Progenitor cell of endocrine pancreas (in vitro differentiated cells): ENCODE measurements around the gene PRKAB2. TPM values are rescaled to one million over a fixed set of nuclear protein-coding genes. Genes with fewer than 3 reads are reported as not detected.

Experiments used
- DNase-seq: peaks from one replicate; pipeline ENCODE4 v3.0.0; 2021; ENCODE audit warnings: low spot score; ENCODE audit not compliant: unreplicated experiment
- H3K27ac Mint-ChIP-seq: 2 replicates; pipeline ENCODE4 v1.8.0; 2021; ENCODE audit warnings: mild to moderate bottlenecking, moderate library complexity, mixed read lengths
- H3K27me3 Mint-ChIP-seq: 2 replicates; pipeline ENCODE4 v1.8.0; 2021; ENCODE audit warnings: mixed read lengths
- H3K36me3 Mint-ChIP-seq: 2 replicates; pipeline ENCODE4 v1.8.0; 2022; ENCODE audit warnings: mixed read lengths; ENCODE audit not compliant: insufficient read depth
- H3K4me1 Mint-ChIP-seq: 2 replicates; pipeline ENCODE4 v1.8.0; 2021; ENCODE audit warnings: low read depth, mixed read lengths
- H3K4me3 Mint-ChIP-seq: 2 replicates; pipeline ENCODE4 v1.8.0; 2021; ENCODE audit warnings: low read depth, mild to moderate bottlenecking, moderate library complexity, mixed read lengths
- H3K9me3 Mint-ChIP-seq: 2 replicates; pipeline ENCODE4 v1.8.0; 2021; ENCODE audit warnings: low read depth, mixed read lengths
- total RNA-seq: library from RNA; stranded (reverse); gene quantifications from 2 replicates; pipeline ENCODE4 v1.2.1, GENCODE V29; 2021
- TF ChIP-seq, protein P1 (sequence below): fragments of 200-600 bp; sonication (generic); IDR thresholded peaks from one replicate; pipeline ENCODE4 v1.5.0; 2021; ENCODE audit warnings: antibody characterized with exemption, mild to moderate bottlenecking; ENCODE audit not compliant: unreplicated experiment

Gene PRKAB2
- total RNA-seq, 1 donor from 2014 or later, result 24.4 TPM

DNA sequence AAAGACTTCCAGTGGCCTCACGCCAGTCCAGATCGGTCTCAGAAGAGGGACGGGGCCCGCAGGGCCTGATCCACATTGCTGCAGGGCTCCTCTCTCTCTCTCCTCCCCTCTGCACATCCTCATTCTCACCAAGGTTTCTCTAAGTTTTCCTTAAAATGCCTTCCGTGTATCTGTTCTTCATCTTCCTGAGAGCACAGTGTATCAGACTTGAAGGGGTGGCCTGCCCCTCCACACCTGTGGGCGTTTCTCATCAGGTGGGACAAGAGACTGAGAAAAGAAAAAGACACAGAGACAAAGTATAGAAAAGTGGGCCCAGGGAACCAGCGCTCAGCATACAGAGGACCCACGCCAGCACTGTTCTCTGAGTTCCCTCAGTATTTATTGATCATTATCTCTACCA lies 66.4 kb downstream of the PRKAB2 start:
- DNase-seq, result no peak
- H3K36me3 Mint-ChIP-seq, result no peaks in the 10 kb centered on the region
- peaks cover 17% of the 10 kb centered on the region for H3K4me1 Mint-ChIP-seq
- no peak overlapping the region for H3K4me3 Mint-ChIP-seq
- H3K9me3 Mint-ChIP-seq, result no peaks in the 10 kb centered on the region
- TF ChIP-seq, protein P1, sequence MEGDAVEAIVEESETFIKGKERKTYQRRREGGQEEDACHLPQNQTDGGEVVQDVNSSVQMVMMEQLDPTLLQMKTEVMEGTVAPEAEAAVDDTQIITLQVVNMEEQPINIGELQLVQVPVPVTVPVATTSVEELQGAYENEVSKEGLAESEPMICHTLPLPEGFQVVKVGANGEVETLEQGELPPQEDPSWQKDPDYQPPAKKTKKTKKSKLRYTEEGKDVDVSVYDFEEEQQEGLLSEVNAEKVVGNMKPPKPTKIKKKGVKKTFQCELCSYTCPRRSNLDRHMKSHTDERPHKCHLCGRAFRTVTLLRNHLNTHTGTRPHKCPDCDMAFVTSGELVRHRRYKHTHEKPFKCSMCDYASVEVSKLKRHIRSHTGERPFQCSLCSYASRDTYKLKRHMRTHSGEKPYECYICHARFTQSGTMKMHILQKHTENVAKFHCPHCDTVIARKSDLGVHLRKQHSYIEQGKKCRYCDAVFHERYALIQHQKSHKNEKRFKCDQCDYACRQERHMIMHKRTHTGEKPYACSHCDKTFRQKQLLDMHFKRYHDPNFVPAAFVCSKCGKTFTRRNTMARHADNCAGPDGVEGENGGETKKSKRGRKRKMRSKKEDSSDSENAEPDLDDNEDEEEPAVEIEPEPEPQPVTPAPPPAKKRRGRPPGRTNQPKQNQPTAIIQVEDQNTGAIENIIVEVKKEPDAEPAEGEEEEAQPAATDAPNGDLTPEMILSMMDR, result no peak
- peaks cover 11% of the 10 kb centered on the region for H3K27me3 Mint-ChIP-seq
- no peak overlapping the region for H3K27ac Mint-ChIP-seq

Other genes starting within 250 kb of the PRKAB2 start
- 22.5 TPM in 2 replicates for gene NBPF12, start 234.1 kb downstream of the PRKAB2 start, total RNA-seq
- gene FMO5, start 52.9 kb upstream of the PRKAB2 start, total RNA-seq, result 4.2 and 5.0 TPM in 2 replicates
- gene CHD1L, start 70.2 kb upstream of the PRKAB2 start, total RNA-seq, result 79.6 and 80.3 TPM in 2 replicates